ENCODE results near the gene SCFD2.

SCFD2 gene

DNA sequence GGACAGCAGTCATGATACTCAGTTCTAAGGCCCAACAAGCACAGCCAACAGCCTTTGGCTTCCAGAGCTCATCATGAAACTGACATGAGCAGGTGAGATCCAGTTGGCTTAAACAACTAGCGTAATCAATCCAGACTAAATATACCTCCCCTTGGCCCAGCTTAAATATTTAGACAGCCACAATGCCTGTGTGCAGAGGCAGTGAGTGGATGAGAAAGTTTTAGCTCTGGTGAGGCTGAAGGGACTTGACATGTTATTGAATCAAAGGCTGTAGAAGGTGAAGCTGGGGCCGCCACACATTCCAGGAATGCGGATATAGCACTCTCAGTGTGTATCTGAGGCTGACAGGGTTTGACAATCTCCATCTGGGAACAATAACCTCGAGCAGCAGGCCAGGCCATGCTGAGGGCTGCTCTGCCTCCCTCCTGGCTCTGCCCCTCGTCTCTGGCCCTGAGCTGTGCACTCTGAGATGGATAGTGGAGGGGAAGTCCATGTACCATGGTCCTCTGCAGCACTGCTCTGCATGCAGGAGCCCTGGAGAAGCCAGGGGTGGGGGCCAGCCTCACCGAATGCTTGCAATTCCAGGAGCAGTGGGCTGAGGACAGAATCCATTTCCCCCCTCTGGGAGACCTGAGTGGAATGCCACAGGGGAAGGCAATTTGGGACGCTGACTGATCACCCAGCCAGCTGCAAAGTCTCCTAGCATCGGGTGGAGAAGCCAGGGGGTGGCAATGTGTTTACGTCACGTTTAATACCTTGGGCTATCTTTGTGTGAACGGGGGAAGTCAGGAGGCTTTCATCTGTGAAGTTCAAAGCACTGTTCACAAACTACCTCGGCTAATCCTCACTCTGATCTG, 541.0 kb downstream of the SCFD2 start:
- Histone ChIP-seq H3K9me3 (ENCODE audit: insufficient read depth, low read length) (no peaks in the 10 kb centered on the region), H3K27ac (ENCODE audit: low read length) (no peak overlapping the region), H3K4me1 (ENCODE audit: low read length) (no peaks in the 10 kb centered on the region), H3K79me2 (ENCODE audit: low read length) (no peaks in the 10 kb centered on the region), H3K9ac (ENCODE audit: low read length) (no peak overlapping the region), H4K20me1 (ENCODE audit: insufficient read depth, low read length) (no peaks in the 10 kb centered on the region), H3K27me3 (ENCODE audit: low read depth, low read length) (no peaks in the 10 kb centered on the region), H3K36me3 (replicated peaks; ENCODE audit: low read depth, low read length) (no peaks in the 10 kb centered on the region), H3K4me2 (ENCODE audit: low read length) (no peak overlapping the region), H2AFZ (ENCODE audit: low read depth, low read length) (no peak overlapping the region), H3K4me3 (ENCODE audit: low read length) (no peak overlapping the region)
- TF ChIP-seq, protein P1, sequence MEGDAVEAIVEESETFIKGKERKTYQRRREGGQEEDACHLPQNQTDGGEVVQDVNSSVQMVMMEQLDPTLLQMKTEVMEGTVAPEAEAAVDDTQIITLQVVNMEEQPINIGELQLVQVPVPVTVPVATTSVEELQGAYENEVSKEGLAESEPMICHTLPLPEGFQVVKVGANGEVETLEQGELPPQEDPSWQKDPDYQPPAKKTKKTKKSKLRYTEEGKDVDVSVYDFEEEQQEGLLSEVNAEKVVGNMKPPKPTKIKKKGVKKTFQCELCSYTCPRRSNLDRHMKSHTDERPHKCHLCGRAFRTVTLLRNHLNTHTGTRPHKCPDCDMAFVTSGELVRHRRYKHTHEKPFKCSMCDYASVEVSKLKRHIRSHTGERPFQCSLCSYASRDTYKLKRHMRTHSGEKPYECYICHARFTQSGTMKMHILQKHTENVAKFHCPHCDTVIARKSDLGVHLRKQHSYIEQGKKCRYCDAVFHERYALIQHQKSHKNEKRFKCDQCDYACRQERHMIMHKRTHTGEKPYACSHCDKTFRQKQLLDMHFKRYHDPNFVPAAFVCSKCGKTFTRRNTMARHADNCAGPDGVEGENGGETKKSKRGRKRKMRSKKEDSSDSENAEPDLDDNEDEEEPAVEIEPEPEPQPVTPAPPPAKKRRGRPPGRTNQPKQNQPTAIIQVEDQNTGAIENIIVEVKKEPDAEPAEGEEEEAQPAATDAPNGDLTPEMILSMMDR (IDR thresholded peaks at IDR 0.05; ENCODE audit: low read depth, low read length), result no peak
- no peak for TF ChIP-seq EZH2phosphoT487 (IDR thresholded peaks at IDR 0.05; ENCODE audit: low read depth)

DNA sequence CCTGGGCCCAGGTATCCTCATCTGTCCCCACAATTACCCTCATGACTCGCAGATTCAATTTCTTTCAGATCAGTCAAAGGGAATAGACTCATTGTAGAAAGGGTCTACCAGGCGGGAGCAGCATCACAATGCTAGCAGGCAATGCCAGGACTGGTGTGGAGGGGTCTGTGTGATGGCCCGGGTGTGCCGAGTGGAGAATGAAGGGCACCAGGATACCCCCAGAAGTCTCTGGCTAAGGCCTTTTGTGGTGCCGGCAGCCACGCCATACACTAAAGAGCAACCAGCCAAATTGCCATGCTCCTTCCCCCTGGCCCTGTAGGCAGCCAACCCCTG, 541.6 kb downstream of the SCFD2 start:
- Histone ChIP-seq H3K27me3 (ENCODE audit: low read depth, low read length) (no peaks in the 10 kb centered on the region), H3K4me3 (ENCODE audit: low read length) (no peak overlapping the region), H3K4me1 (ENCODE audit: low read length) (no peaks in the 10 kb centered on the region), H3K27ac (ENCODE audit: low read length) (no peak overlapping the region), H2AFZ (ENCODE audit: low read depth, low read length) (no peak overlapping the region), H3K9me3 (ENCODE audit: insufficient read depth, low read length) (no peaks in the 10 kb centered on the region), H4K20me1 (ENCODE audit: insufficient read depth, low read length) (no peaks in the 10 kb centered on the region), H3K4me2 (ENCODE audit: low read length) (no peak overlapping the region), H3K36me3 (replicated peaks; ENCODE audit: low read depth, low read length) (no peaks in the 10 kb centered on the region), H3K9ac (ENCODE audit: low read length) (no peak overlapping the region), H3K79me2 (ENCODE audit: low read length) (no peaks in the 10 kb centered on the region)
- TF ChIP-seq, protein P1 (IDR thresholded peaks at IDR 0.05; ENCODE audit: low read depth, low read length), result no peak
- no peak for TF ChIP-seq EZH2phosphoT487 (IDR thresholded peaks at IDR 0.05; ENCODE audit: low read depth)

DNA sequence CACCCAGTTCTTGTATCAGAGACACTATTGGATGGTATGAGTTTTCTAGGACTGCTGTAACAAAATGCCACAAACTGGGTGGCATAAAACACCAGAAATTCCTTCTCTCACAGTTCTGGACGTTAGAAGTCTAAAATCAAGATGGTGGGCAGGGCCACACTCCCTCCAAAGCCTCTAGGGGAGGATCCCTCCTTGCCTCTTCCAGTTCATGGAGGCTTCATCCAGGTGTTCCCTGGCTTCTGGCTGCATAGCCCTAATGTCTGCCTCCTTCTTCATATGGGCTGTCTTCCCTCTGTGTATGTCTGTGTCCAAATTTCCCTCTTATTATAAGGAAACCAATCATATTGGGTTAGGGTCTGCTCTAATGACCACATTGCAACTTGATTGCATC, 542.2 kb downstream of the SCFD2 start:
- no peak overlapping the region for H3K4me3 ChIP-seq (ENCODE audit: low read length)
- H3K4me2 ChIP-seq (ENCODE audit: low read length), result no peak overlapping the region
- TF ChIP-seq EZH2phosphoT487 (IDR thresholded peaks at IDR 0.05; ENCODE audit: low read depth), result no peak
- TF ChIP-seq, protein P1 (IDR thresholded peaks at IDR 0.05; ENCODE audit: low read depth, low read length), result no peak

More for the DNA sequence above, 542.2 kb downstream of the SCFD2 start:
- Histone ChIP-seq H3K27me3 (ENCODE audit: low read depth, low read length) (no peaks in the 10 kb centered on the region), H3K79me2 (ENCODE audit: low read length) (no peaks in the 10 kb centered on the region), H4K20me1 (ENCODE audit: insufficient read depth, low read length) (no peaks in the 10 kb centered on the region), H3K27ac (ENCODE audit: low read length) (no peak overlapping the region), H3K9me3 (ENCODE audit: insufficient read depth, low read length) (no peaks in the 10 kb centered on the region), H3K4me1 (ENCODE audit: low read length) (no peaks in the 10 kb centered on the region), H3K9ac (ENCODE audit: low read length) (no peak overlapping the region), H3K36me3 (replicated peaks; ENCODE audit: low read depth, low read length) (no peaks in the 10 kb centered on the region), H2AFZ (ENCODE audit: low read depth, low read length) (no peak overlapping the region)
